AG04449 (cell line): ENCODE results near the gene RICTOR.
A peak's percentile ranks its signal among the peaks of the same experiment; 100 is the strongest.
"Not testable (repeated sequence)": the region's sequence is repeated elsewhere in the genome, so short reads cannot be mapped to it uniquely, and the experiment has no call there.

ENCODE experiments used
- CTCF ChIA-PET: fragments of 350-600 bp; formaldehyde crosslinking; extraction: SDS; loops from one replicate; lab custom pipeline; 2021; ENCODE audit warnings: antibody characterized with exemption; lab: Yijun Ruan, JAX
- POLR2A ChIA-PET: fragments of 400-600, 350-600 bp; formaldehyde crosslinking; extraction: SDS; loops from one replicate; lab custom pipeline; 2020; ENCODE audit warnings: antibody characterized with exemption, inconsistent platforms; lab: Yijun Ruan, JAX
- DNase-seq: peaks from one replicate; pipeline ENCODE4 v3.0.0-alpha.2; 2010; ENCODE audit warnings: low read depth, low spot score
- H3K4me3 ChIP-seq: 2 replicates; pipeline ENCODE4 v1.5.1; 2011; ENCODE audit warnings: low read depth, mild to moderate bottlenecking, control low read depth, low read length
- TF ChIP-seq, protein P1 (sequence below): IDR thresholded peaks from one replicate; pipeline ENCODE4 v1.5.1; 2011; ENCODE audit warnings: mild to moderate bottlenecking, moderate library complexity, low read length, control low read depth, inconsistent platforms; ENCODE audit not compliant: insufficient read depth; ENCODE audit errors: missing control alignments

Gene RICTOR

DNA sequence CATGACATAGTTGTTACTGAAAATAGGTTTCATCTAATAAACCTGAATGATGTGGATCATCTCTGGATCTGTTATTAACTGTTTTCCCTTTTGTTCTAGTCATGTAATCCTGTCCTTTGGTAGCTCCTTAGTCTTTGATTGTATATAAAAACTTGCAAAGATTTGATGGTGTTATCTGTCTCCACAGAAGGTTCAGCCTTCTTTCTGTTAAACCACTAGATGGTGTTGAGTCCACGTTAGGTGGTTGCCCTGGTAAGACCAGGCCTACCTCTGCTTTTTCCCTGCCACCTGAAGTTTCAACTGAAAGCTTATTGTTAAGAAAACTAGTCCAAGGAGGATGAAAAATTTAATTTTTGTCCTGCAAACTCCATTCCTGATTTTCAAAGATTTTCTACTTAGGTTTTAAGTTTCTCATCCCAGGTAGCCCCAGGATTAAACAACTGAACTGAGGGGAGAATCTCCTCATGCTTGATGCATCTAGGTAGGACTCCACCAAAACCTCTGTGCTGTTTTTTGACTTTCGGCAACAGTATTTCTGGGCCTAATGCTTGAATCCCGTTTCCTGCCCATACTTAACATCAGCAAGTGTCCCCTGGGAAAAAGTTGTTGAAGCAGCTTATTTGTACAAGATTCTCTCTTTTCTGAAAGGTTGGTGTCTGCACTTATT, 68.5 kb downstream of the RICTOR start:
- DNase-seq, result no peak
- TF ChIP-seq, protein P1, sequence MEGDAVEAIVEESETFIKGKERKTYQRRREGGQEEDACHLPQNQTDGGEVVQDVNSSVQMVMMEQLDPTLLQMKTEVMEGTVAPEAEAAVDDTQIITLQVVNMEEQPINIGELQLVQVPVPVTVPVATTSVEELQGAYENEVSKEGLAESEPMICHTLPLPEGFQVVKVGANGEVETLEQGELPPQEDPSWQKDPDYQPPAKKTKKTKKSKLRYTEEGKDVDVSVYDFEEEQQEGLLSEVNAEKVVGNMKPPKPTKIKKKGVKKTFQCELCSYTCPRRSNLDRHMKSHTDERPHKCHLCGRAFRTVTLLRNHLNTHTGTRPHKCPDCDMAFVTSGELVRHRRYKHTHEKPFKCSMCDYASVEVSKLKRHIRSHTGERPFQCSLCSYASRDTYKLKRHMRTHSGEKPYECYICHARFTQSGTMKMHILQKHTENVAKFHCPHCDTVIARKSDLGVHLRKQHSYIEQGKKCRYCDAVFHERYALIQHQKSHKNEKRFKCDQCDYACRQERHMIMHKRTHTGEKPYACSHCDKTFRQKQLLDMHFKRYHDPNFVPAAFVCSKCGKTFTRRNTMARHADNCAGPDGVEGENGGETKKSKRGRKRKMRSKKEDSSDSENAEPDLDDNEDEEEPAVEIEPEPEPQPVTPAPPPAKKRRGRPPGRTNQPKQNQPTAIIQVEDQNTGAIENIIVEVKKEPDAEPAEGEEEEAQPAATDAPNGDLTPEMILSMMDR, result peak; percentile 11
- POLR2A ChIA-PET, result no interaction called here
- CTCF ChIA-PET, result interaction anchor here (0.9 to 2.6 kb wide), 7 partner anchors 11 to 278 kb away, joined by 3 to 18 read pairs (median 4); no protein-coding TSS in a partner anchor
- no peak overlapping the region for H3K4me3 ChIP-seq

DNA sequence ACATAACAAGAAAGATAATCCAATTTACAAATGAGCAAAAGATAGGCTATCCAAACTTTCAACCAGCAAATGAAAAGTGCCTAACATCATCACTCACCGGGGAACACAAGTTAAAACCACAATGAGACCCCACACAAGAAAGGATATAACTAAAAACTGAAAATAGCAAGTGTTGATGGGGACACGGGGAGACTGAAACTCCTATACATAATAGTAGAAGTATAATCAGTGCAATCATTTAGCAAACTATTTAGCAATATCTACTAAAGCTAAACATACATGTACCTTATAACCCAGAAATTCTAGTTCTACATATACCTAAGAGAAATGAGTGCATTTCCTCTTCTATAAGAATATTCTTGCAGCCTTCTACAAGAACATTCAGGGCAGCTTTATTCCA, 72.5 kb downstream of the RICTOR start:
- no peak overlapping the region for H3K4me3 ChIP-seq
- ChIA-PET CTCF (interaction anchor here (2.7 kb wide), 1 partner anchor 79 kb away, joined by 16 read pairs; no protein-coding TSS in a partner anchor), POLR2A (no interaction called here)
- no peak for DNase-seq
- TF ChIP-seq, protein P1, result no peak

DNA sequence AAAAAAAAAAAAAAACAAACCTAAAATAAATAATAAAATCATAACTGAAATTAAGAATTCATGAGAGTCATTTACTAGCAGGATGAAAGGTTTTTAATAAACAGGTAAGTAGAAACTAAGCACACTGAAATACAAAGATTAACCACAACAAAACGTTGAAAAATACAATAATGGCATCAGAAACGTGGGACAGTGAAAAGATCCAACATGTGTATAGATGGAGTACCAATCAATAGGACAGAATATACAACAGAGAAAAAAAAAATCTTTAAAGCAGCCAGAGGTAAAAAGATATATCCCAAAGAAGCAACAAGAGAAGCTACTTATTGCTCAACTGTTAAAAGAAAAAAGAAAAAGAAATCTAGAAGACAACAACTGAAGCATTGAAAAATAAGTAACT, 75.2 kb downstream of the RICTOR start:
- DNase-seq, result no peak
- H3K4me3 ChIP-seq, result no peak overlapping the region
- ChIA-PET CTCF (interaction anchor here (0.7 to 1.3 kb wide), 2 partner anchors 284 to 806 kb away, joined by 3 to 4 read pairs; no protein-coding TSS in a partner anchor), POLR2A (interaction anchor here (0.6 kb wide), 1 partner anchor 218 kb away, joined by 3 read pairs; no protein-coding TSS in a partner anchor)
- TF ChIP-seq, protein P1, result no peak

DNA sequence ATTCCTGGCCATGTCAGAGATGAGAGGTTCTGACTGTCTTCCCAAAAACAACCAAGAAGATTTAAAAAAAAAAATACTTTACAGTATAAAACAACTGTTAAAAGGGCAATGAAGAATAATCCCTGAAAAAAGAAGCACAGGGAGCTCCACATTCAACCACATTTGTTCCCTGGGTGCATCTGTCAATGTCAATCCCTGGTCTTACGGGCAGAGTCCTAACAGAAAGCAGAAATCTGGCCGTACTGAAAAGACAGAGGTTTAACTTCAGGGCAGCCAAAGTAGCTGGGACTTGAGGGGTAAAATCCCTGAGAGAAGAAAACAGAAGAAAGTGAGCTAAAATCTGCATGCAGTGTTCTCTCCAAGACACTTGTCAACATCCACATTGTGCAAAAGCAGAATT, 76.6 kb downstream of the RICTOR start:
- DNase-seq, result no peak
- no peak overlapping the region for H3K4me3 ChIP-seq
- TF ChIP-seq, protein P1, result no peak
- POLR2A ChIA-PET, result no interaction called here
- CTCF ChIA-PET, result interaction anchor here (1.2 kb wide), 1 partner anchor 286 kb away, joined by 4 read pairs; no protein-coding TSS in a partner anchor

DNA sequence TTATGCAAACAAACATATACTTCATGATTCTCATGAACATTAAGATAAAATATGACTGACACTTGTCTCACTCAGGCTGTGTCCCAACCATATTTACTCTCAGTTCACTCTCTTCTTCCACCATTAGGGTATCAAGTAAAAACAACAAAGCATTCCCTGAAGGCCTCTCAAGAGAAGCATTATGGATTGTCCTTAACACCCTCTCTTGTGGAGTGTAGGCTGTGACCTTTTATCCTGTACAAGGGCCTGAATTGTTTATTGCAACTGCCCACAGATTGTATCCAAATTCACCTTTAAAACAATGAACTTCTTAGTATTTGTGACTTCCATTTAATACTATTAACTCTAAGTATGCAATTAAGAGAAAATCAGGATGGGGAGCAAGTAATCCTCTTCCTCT, 78.1 kb downstream of the RICTOR start:
- POLR2A ChIA-PET, result no interaction called here
- CTCF ChIA-PET, result no interaction called here
- H3K4me3 ChIP-seq, result no peak overlapping the region
- TF ChIP-seq, protein P1, result no peak
- DNase-seq, result no peak

DNA sequence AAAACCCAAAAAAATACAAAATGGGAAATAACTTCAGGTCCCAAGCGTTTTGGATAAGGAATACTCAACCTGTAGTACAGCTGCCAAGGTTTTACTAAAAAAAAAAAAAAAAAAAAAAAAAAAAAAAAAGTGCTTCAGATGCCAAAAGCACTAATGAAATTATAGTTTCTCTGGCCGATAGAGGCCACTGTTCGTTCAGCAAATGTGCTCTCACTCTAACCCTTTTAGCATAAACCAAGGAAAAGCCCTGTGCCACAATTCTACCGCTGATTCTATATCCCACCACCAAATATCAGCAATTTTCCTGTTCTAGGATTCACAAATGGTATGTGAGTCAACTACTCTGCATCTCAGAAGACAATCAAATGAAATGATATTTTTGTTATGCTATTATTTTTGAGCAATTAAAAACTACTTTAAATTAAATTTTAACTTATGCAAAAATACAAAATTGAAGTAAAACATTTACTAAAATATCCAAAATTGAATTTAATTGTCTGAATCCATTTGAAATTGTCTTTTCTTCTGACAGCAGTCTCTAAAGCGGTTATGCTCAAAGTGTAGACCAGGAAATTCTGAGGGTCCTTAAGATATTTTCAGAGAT, 79.8 kb downstream of the RICTOR start:
- POLR2A ChIA-PET, result no interaction called here
- CTCF ChIA-PET, result interaction anchor here (0.6 to 4.1 kb wide), 5 partner anchors 9 to 288 kb away, joined by 3 to 13 read pairs (median 3); no protein-coding TSS in a partner anchor
- no peak for DNase-seq
- no peak overlapping the region for H3K4me3 ChIP-seq
- TF ChIP-seq, protein P1, result peak; percentile 33

DNA sequence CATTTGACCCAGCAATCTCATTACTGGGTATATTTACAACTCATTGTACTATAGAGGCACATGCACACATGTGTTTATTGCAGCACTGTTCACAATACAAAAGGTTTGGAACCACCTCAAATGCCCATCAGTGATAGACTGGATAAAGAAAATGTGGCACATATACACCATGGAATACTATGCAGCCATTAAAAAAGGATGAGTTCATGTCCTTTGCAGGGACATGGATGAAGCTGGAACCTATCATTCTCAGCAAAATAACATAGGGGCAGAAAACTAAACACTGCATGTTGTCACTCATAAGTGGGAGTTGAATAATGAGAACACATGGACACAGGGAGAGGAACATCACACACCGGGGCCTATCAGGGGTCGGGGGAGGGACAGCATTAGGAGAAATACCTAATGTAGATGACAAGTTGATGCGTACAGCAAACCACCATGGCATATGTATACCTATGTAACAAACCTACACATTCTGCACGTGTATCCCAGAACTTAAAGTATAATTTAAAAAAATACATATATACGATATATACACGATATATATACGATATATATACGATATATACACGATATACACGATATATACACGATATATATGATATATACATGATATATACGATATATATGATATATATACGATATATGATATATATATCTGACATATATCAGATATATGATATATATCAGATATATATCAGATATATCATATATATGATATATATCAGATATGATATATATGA, 84.1 kb downstream of the RICTOR start:
- H3K4me3 ChIP-seq, CTCF ChIA-PET, POLR2A ChIA-PET, DNase-seq: not testable (repeated sequence)
